ENCODE results near the gene ZNF30. TPM values are rescaled to one million over a fixed set of nuclear protein-coding genes. Genes with fewer than 3 reads are reported as not detected.
"Not testable (repeated sequence)": the region's sequence is repeated elsewhere in the genome, so short reads cannot be mapped to it uniquely, and the experiment has no call there.

The ZNF30 gene
- total RNA-seq, 1 donor from 2014 or later: 7.7 TPM

DNA sequence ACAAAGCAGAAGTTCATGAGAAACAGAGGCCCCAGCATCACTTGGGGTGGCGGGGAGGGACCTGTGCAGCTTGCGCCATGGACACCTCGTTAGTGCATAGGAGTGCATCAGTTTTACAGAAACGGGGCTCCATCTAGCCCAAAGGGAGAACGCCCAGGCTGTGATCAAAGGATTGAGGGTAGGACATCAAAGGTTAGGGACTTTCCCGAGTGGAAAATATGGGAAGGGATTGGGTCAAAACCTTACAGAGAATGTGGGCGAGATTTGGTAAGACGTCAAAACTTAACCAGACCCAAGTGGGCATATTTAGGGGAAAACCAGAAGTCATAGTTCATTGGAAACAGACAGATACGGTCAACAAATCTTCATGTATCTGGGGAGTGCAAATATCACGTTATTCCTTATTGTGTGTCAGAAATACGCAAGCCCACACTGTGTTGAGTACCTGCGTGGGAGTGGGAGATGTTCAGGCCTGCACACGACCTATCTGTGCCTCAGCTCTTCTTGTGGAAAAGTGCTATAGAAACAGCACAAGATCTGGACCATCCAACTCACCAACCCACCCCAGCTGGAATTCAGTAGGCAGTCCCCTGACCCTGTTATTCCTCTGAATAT lies 64.0 kb downstream of the ZNF30 start:
- Mint-ChIP-seq H3K4me3 (ENCODE audit: low read depth) (no peak overlapping the region), H3K9me3 (ENCODE audit: low read depth) (no peaks in the 10 kb centered on the region), H3K27ac (no peak overlapping the region), H3K4me1 (ENCODE audit: low read depth) (no peaks in the 10 kb centered on the region), H3K36me3 (ENCODE audit: insufficient read depth) (no peaks in the 10 kb centered on the region), H3K27me3 (no peaks in the 10 kb centered on the region)
- TF ChIP-seq, protein P1, sequence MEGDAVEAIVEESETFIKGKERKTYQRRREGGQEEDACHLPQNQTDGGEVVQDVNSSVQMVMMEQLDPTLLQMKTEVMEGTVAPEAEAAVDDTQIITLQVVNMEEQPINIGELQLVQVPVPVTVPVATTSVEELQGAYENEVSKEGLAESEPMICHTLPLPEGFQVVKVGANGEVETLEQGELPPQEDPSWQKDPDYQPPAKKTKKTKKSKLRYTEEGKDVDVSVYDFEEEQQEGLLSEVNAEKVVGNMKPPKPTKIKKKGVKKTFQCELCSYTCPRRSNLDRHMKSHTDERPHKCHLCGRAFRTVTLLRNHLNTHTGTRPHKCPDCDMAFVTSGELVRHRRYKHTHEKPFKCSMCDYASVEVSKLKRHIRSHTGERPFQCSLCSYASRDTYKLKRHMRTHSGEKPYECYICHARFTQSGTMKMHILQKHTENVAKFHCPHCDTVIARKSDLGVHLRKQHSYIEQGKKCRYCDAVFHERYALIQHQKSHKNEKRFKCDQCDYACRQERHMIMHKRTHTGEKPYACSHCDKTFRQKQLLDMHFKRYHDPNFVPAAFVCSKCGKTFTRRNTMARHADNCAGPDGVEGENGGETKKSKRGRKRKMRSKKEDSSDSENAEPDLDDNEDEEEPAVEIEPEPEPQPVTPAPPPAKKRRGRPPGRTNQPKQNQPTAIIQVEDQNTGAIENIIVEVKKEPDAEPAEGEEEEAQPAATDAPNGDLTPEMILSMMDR (IDR thresholded peaks at IDR 0.05; ENCODE audit: unreplicated experiment): no peak
- DNase-seq (ENCODE audit: low spot score, unreplicated experiment): no peak

DNA sequence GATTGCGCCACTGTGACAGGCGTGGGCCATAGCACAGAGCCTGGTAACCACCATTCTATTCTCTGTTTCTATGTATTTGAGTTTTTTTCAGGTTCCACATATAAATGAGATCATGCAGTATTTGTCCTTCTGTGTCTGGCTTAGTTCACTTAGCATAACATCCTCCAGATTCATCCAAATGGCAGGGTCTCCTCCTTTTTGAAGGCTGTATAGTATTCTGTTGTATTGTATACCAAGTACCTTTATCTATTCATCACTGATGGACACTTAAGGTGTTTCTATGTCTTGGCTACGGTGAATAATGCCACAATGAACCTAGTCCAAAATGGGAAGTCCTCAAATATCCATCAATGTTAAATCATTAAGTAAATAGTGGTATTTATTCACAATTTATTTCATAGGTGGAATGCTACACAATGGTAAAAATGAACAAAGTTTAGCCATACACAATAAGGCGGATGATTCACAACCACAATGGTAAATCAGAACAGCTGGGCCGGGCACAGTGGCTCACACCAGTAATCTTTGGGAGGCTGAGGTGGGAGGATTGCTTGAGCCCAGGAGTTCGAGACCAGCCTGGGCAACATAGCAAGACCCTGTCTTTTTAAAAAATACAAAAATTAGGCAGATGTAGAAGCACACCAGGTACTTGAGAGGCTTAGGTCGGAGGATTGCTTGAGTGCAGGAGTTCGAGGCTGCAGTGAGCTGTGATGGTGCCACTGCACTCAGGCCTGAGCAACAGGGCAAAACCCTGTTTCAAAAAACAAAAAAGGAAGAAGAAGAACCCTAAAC lies 65.0 kb downstream of the ZNF30 start:
- H3K4me1 Mint-ChIP-seq (ENCODE audit: low read depth): no peaks in the 10 kb centered on the region
- TF ChIP-seq, protein P1 (IDR thresholded peaks at IDR 0.05; ENCODE audit: unreplicated experiment): no peak
- no peak for DNase-seq (ENCODE audit: low spot score, unreplicated experiment)
- no peaks in the 10 kb centered on the region for H3K36me3 Mint-ChIP-seq (ENCODE audit: insufficient read depth)
- no peaks in the 10 kb centered on the region for H3K27me3 Mint-ChIP-seq
- H3K4me3 Mint-ChIP-seq (ENCODE audit: low read depth): no peak overlapping the region
- H3K9me3 Mint-ChIP-seq (ENCODE audit: low read depth): no peaks in the 10 kb centered on the region
- H3K27ac Mint-ChIP-seq: no peak overlapping the region

GRCh38 chr19:34992582-34992981 lies 65.9 kb downstream of the ZNF30 start:
- not testable (repeated sequence) for DNase-seq (ENCODE audit: low spot score, unreplicated experiment)

DNA sequence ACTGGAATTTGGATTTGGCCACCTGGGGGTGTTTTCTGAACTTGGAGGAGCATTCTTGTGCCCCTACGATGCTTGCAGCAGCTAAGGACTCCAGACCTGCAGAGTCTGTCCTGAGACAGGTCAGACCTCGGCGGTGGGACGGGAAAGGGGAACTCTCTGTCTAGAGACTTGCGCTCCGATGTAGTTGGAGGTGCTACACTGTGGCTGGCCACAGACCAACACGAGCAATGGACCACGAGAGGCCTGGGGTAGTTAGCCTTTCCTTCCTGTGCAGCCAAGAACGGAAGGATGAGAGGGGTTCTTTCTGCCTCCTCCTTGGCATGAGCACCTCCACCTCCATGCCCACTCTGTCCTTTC lies 67.6 kb downstream of the ZNF30 start:
- H3K27me3 Mint-ChIP-seq: no peaks in the 10 kb centered on the region
- H3K27ac Mint-ChIP-seq: no peak overlapping the region
- peaks cover 6% of the 10 kb centered on the region for H3K4me1 Mint-ChIP-seq (ENCODE audit: low read depth)
- TF ChIP-seq, protein P1 (IDR thresholded peaks at IDR 0.05; ENCODE audit: unreplicated experiment): no peak
- DNase-seq (ENCODE audit: low spot score, unreplicated experiment): no peak
- no peaks in the 10 kb centered on the region for H3K36me3 Mint-ChIP-seq (ENCODE audit: insufficient read depth)
- H3K4me3 Mint-ChIP-seq (ENCODE audit: low read depth): no peak overlapping the region
- H3K9me3 Mint-ChIP-seq (ENCODE audit: low read depth): no peaks in the 10 kb centered on the region

More at GRCh38 chr19:34992582-34992981, 65.9 kb downstream of the ZNF30 start:
- not testable (repeated sequence) for H3K36me3 Mint-ChIP-seq (ENCODE audit: insufficient read depth); H3K27ac Mint-ChIP-seq; H3K9me3 Mint-ChIP-seq (ENCODE audit: low read depth); H3K27me3 Mint-ChIP-seq; H3K4me3 Mint-ChIP-seq (ENCODE audit: low read depth); H3K4me1 Mint-ChIP-seq (ENCODE audit: low read depth)

Other genes starting within 250 kb of the ZNF30 start
- 0.47 and 0.84 TPM in 2 replicates for gene SCGB2B2, start 249.7 kb upstream of the ZNF30 start, total RNA-seq
- 40.1 and 41.9 TPM in 2 replicates for gene ZNF302, start 249.2 kb upstream of the ZNF30 start, total RNA-seq
- gene ZNF181, start 192.7 kb upstream of the ZNF30 start, total RNA-seq: 10.1 and 10.3 TPM in 2 replicates
- 8.6 and 9.1 TPM in 2 replicates for gene ZNF599, start 153.7 kb upstream of the ZNF30 start, total RNA-seq
- 14.4 TPM in 2 replicates for gene ZNF792, start 37.3 kb downstream of the ZNF30 start, total RNA-seq
- 111 and 118 TPM in 2 replicates for gene GRAMD1A, start 73.4 kb downstream of the ZNF30 start, total RNA-seq
- gene SCN1B, start 103.6 kb downstream of the ZNF30 start, total RNA-seq: 1.7 and 1.8 TPM in 2 replicates
- gene HPN, start 114.8 kb downstream of the ZNF30 start, total RNA-seq: 70.5 and 71.5 TPM in 2 replicates
- gene FXYD3, start 188.9 kb downstream of the ZNF30 start, total RNA-seq: 14.2 and 17.3 TPM in 2 replicates
- gene LGI4, start 208.2 kb downstream of the ZNF30 start, total RNA-seq: 0.20 TPM in 1 of 2 replicates, not detected in the other
- gene FXYD1, start 211.9 kb downstream of the ZNF30 start, total RNA-seq: not detected in 2 replicates
- gene FXYD7, start 216.4 kb downstream of the ZNF30 start, total RNA-seq: not detected in 2 replicates
- 0.62 and 1.2 TPM in 2 replicates for gene FXYD5, start 227.8 kb downstream of the ZNF30 start, total RNA-seq

All from progenitor cell of endocrine pancreas (in vitro differentiated cells).